PFSK-1 (cell line): ENCODE results near the gene BICD1.

ENCODE experiments used
- FOXP2 ChIP-seq: optimal IDR thresholded peaks from 2 replicates; pipeline ENCODE3; 2011; ENCODE audit warnings: borderline replicate concordance, control low read depth, inconsistent platforms; ENCODE audit not compliant: insufficient read depth; ENCODE audit errors: extremely low read length, extremely low read depth
- POLR2AphosphoS5 ChIP-seq: IDR thresholded peaks from 2 replicates; pipeline ENCODE4 v1.6.1; 2012; ENCODE audit warnings: low read depth, mild to moderate bottlenecking, control low read depth, low read length, moderate library complexity
- REST ChIP-seq, 2 experiments: IDR thresholded peaks; 2 replicates each; pipeline versions ENCODE4 v1.6.1 to v1.8.0; 2011 to 2012; ENCODE audit warnings: low read depth in 2 of 2, low read length in 2 of 2, control low read depth in 1 of 2, inconsistent platforms in 1 of 2, mild to moderate bottlenecking in 1 of 2, moderate library complexity in 1 of 2; ENCODE audit not compliant: insufficient read depth in 1 of 2
- SIN3A ChIP-seq: IDR thresholded peaks from 2 replicates; pipeline ENCODE4 v1.6.1; 2012; ENCODE audit warnings: mild to moderate bottlenecking, low read length, moderate library complexity, borderline replicate concordance; ENCODE audit not compliant: insufficient read depth
- TAF1 ChIP-seq: IDR thresholded peaks from 2 replicates; pipeline ENCODE4 v1.6.1; 2012; ENCODE audit warnings: low read length, control low read depth, borderline replicate concordance; ENCODE audit not compliant: insufficient read depth

Gene BICD1

DNA sequence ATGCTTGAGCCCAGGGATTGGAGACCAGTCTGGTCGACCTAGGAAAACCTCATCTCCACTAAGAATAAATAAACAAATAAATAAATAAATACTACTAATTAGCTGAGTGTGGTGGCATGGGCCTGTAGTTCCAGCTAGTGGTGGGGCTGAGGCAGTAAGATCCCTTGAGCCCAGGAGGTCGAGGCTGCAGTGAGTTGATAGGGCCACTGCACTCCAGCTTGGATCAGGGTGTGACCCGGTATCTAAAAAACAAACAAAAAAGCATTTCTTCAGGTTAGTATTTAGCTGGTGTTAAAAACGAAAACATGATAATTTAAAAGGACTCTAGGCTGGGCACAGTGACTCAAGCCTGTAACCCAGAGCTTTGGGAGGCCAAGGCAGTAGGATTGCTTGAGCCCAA, 291.5 kb downstream of the BICD1 start:
- no peak for TF ChIP-seq POLR2AphosphoS5
- no peak for TF ChIP-seq REST (IDR thresholded peaks at IDR 0.05; ENCODE audit: insufficient read depth in 1 of 2, low read depth in 2 of 2, low read length in 2 of 2)
- no peak for TF ChIP-seq SIN3A
- TF ChIP-seq TAF1, result no peak
- TF ChIP-seq FOXP2, result no peak

DNA sequence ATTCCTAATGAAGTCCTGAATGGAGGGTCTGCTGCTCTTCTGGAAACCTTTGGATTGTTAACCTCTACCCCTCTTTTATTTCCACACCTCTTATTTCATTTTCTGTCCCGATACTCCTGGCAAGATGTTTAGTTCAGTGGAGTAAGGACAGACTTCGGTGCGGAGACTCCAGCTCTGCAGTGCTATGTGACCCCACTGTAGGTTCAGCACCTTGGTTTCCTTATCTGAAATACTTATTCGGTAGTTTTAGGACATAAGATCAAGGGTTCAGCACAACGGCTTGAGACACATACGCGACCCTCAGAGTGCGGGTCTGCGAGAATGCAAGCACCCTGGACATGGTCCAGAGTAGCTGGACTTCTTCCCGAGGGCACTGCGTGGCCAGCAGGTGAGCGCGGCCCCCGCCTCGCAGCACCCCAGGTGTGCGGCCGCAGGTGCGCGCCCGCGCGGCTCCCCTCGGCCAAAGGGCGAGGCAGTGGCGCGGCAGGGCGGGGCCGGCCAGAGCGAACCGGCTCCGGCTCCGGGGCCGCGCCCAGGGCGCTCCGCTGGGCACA, 292.2 kb downstream of the BICD1 start:
- TF ChIP-seq TAF1 (no peak), POLR2AphosphoS5 (no peak), SIN3A (no peak), FOXP2 (no peak), REST (IDR thresholded peaks at IDR 0.05; ENCODE audit: insufficient read depth in 1 of 2, low read depth in 2 of 2, low read length in 2 of 2) (no peak)

DNA sequence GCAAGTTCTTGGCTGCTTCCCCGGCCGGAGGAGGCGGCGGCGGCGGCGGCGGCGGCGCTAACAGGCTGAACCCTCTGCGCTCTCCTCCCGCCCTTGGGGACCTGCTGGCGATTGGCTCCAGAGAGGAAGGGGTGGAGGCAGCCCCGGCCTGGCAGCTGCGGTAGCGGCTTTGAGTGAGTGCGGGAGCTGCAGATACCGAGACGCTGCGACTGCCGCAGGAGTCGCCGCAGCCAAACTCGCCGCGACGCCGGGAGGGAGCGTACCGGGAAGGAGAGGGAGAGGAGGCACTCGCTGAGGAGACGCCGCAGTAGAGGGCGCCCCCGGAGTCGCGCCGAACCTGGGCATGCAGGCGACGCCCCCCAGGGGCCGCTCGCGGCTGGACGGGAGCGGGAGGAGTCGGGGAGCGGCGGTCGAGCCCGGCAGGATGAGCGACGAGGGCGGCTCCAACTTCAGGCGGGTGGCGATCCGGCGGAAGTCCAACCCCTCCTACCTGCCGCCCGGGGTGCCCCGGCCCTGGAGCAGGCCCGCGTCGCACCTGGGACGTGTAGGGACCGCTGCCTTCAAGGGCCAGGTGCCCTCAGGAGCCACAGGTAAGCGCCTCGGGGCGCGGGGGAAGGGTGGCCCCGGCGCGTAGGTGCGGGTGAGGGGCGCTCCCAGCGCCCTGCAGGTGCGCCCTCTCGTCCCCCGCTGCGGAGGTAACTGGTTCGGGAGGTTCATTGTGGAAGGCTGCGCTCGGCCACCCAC, 292.9 kb downstream of the BICD1 start, which contains the start of gene FGD4:
TSS of gene FGD4 (plus strand) at position 189 of the 744 bp plus-strand sequence.
- TF ChIP-seq FOXP2 (no peak), SIN3A (no peak), POLR2AphosphoS5 (no peak), TAF1 (no peak), REST (IDR thresholded peaks at IDR 0.05; ENCODE audit: insufficient read depth in 1 of 2, low read depth in 2 of 2, low read length in 2 of 2) (no peak)

- TF ChIP-seq FOXP2, result no peak
- TF ChIP-seq SIN3A, result no peak
- no peak for TF ChIP-seq REST (IDR thresholded peaks at IDR 0.05; ENCODE audit: insufficient read depth in 1 of 2, low read depth in 2 of 2, low read length in 2 of 2)
- no peak for TF ChIP-seq TAF1
- no peak for TF ChIP-seq POLR2AphosphoS5
These were observed 293.5 kb downstream of the BICD1 start for GRCh38 chr12:32400114-32400672.
